ENCODE data around the gene ABHD12B. TPM values are rescaled to one million over a fixed set of nuclear protein-coding genes. Genes with fewer than 3 reads are reported as not detected.

Gene ABHD12B
- total and polyA plus RNA-seq, 2 of the 13 experiments (the other 11 are each of a cell fraction or from before 2014, with no cell fraction given): not detected

DNA sequence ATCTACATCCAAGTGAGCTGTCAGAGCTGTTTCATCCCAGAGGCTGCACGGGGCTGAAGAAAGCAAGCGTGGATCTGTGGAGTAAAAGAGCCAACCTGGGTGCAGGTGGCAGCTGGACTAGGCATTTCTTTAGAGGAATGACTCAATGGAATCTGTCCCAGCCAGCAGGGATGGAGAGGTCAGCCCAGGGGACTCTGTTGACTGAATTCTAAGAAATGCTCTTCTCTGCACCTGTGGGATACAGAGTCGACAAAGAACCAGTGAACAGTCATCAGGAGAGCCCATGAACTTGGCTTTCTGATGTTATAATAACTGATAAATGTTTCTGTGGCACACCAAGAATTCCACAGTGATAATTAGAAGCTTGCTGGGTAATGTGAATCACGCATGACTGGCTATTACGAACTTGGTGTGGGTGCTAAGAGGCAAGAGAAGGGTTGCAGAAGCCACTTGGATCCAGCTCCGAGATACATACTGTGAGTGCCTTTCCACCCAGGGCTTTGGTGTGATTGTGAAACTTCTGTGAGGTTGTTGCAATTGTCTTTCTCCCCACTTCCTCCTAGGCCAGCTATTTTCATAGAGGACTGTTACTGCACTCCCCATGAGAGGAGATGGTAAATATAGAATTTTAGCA lies 56.3 kb downstream of the ABHD12B start (continued):
- TF ChIP-seq PAF1 (CRISPR knock-in tag; IDR thresholded peaks at IDR 0.05) (no peak), IRX3 (CRISPR knock-in tag; IDR thresholded peaks at IDR 0.05; ENCODE audit: borderline replicate concordance, low read depth) (no peak), SIN3B (IDR thresholded peaks at IDR 0.05; ENCODE audit: low read length) (no peak)
- TF ChIP-seq, protein P1, sequence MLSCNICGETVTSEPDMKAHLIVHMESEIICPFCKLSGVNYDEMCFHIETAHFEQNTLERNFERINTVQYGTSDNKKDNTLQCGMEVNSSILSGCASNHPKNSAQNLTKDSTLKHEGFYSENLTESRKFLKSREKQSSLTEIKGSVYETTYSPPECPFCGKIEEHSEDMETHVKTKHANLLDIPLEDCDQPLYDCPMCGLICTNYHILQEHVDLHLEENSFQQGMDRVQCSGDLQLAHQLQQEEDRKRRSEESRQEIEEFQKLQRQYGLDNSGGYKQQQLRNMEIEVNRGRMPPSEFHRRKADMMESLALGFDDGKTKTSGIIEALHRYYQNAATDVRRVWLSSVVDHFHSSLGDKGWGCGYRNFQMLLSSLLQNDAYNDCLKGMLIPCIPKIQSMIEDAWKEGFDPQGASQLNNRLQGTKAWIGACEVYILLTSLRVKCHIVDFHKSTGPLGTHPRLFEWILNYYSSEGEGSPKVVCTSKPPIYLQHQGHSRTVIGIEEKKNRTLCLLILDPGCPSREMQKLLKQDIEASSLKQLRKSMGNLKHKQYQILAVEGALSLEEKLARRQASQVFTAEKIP (CRISPR knock-in tag; IDR thresholded peaks at IDR 0.05; ENCODE audit: borderline replicate concordance): no peak

DNA sequence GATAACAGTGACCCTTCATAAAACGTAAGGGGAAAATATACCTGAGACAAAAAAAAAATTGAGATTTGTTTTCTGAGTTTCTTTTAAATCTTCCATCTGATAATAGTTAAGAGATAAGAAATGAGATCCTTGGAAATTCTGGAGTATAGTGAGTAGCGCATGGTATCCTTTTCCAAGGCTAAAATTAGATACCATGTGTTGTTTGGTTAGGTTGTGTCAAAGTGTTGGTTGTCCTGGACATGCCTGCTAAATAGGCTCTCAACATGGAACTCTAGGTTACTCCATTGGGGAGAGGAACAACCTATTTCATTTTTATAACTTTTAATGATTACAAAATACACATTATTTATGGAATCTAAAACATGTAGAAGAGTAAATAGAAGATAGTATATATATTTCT lies 57.7 kb downstream of the ABHD12B start:
- no TSS peak for BruUV-seq (replicated peaks)
- intact Hi-C loops (cut with micrococcal nuclease; ENCODE audit: unreplicated experiment) (no loop called here), in situ Hi-C loops (cut with HindIII; ENCODE audit: extremely low pct_ligation_motif_present, low pct_unique_long_range_greater_than_20kb) (no loop called here)
- no peaks in the 10 kb centered on the region for H3K27me3 ChIP-seq (ENCODE audit: control insufficient read depth in 1 of 2, insufficient read depth in 2 of 2, low read length in 2 of 2)
- ATAC-seq: no peak
- H3K9me3 ChIP-seq (ENCODE audit: low read length): no peaks in the 10 kb centered on the region
- CTCF ChIA-PET (ENCODE audit: low intra/inter-chr PET ratio, low total read pairs): no interaction called here
- FAIRE-seq: no peak
- TF ChIP-seq NFE2L2 (IDR thresholded peaks at IDR 0.05; ENCODE audit: low read length): no peak
- peaks cover 23 to 55% of the 10 kb centered on the region in 2 experiments for H3K36me3 ChIP-seq (replicated peaks in 1 of 2; ENCODE audit: control insufficient read depth in 1 of 2, insufficient read depth in 2 of 2, low read length in 2 of 2)
- no peaks in the 10 kb centered on the region for H3K79me2 ChIP-seq (ENCODE audit: insufficient read depth, low read length)
- H4K20me1 ChIP-seq (ENCODE audit: insufficient read depth, low read length): no peaks in the 10 kb centered on the region
- H3K27ac ChIP-seq (ENCODE audit: extremely low read length, insufficient read depth, low read length): no peak overlapping the region
- WGBS (ENCODE audit: low lambda C conversion rate): 95% methylated on average over 2 of the region's 2 CpGs
- H3K9ac ChIP-seq (ENCODE audit: insufficient read depth, low read depth, low read length): no peak overlapping the region
- peaks cover 21% of the 10 kb centered on the region for H3K4me1 ChIP-seq (ENCODE audit: insufficient read depth, low read length)
- no peak for DNase-seq (ENCODE audit: low spot score)
- H3K4me3 ChIP-seq (replicated peaks in 1 of 3; ENCODE audit: insufficient read depth in 1 of 3, low read depth in 2 of 3, low read length in 3 of 3): no peak overlapping the region
- no peak overlapping the region for H2AFZ ChIP-seq (ENCODE audit: low read length)
- POLR2A ChIA-PET: no interaction called here
- H3K4me2 ChIP-seq (ENCODE audit: low read depth, low read length): no peak overlapping the region

DNA sequence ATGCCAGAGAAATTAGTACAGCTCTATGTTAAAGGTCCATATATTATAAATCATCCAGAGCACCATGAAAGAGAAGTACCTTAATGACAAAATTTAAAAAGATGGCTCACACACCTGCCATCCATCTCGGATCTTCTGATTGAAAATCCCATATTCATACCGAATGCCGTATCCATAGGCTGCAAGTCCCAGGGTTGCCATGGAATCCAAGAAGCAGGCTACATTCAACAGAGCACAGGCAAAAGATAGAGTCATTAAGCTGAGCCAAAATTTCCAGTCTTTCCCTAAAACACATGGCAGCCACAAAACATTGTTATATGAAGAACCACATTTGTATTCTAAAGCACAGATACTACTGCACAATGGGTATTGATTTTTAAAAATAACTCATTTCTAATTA lies 59.7 kb downstream of the ABHD12B start:
- no peaks in the 10 kb centered on the region for H3K9me3 ChIP-seq (ENCODE audit: low read length)
- FAIRE-seq (no peak), ATAC-seq (no peak), DNase-seq (ENCODE audit: low spot score) (no peak)
- intact Hi-C loops (cut with micrococcal nuclease; ENCODE audit: unreplicated experiment): no loop called here
- peaks cover 20 to 58% of the 10 kb centered on the region in 2 experiments for H3K36me3 ChIP-seq (replicated peaks in 1 of 2; ENCODE audit: control insufficient read depth in 1 of 2, insufficient read depth in 2 of 2, low read length in 2 of 2)
- H3K79me2 ChIP-seq (ENCODE audit: insufficient read depth, low read length): no peaks in the 10 kb centered on the region
- no peak overlapping the region for H3K4me3 ChIP-seq (replicated peaks in 1 of 3; ENCODE audit: insufficient read depth in 1 of 3, low read depth in 2 of 3, low read length in 3 of 3)
- ChIA-PET CTCF (ENCODE audit: low intra/inter-chr PET ratio, low total read pairs) (no interaction called here), POLR2A (no interaction called here)
- H3K4me2 ChIP-seq (ENCODE audit: low read depth, low read length): no peak overlapping the region
- no peak overlapping the region for H3K27ac ChIP-seq (ENCODE audit: extremely low read length, insufficient read depth, low read length)
- no peak for TF ChIP-seq MBNL3 (CRISPR knock-in tag; conservative IDR thresholded peaks at IDR 0.05)
- TF ChIP-seq, protein P2, sequence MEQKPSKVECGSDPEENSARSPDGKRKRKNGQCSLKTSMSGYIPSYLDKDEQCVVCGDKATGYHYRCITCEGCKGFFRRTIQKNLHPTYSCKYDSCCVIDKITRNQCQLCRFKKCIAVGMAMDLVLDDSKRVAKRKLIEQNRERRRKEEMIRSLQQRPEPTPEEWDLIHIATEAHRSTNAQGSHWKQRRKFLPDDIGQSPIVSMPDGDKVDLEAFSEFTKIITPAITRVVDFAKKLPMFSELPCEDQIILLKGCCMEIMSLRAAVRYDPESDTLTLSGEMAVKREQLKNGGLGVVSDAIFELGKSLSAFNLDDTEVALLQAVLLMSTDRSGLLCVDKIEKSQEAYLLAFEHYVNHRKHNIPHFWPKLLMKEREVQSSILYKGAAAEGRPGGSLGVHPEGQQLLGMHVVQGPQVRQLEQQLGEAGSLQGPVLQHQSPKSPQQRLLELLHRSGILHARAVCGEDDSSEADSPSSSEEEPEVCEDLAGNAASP (CRISPR knock-in tag; IDR thresholded peaks at IDR 0.05; ENCODE audit: borderline replicate concordance): no peak
- TF ChIP-seq FLYWCH1 (CRISPR knock-in tag; IDR thresholded peaks at IDR 0.05): no peak
- no peak for TF ChIP-seq ZSCAN21 (CRISPR knock-in tag; IDR thresholded peaks at IDR 0.05; ENCODE audit: borderline replicate concordance)
- no peak for TF ChIP-seq ZFYVE20 (CRISPR knock-in tag; IDR thresholded peaks at IDR 0.05; ENCODE audit: borderline replicate concordance, low read depth)
- no peak for TF ChIP-seq MLLT10 (CRISPR knock-in tag; IDR thresholded peaks at IDR 0.05)
- TF ChIP-seq, protein P3, sequence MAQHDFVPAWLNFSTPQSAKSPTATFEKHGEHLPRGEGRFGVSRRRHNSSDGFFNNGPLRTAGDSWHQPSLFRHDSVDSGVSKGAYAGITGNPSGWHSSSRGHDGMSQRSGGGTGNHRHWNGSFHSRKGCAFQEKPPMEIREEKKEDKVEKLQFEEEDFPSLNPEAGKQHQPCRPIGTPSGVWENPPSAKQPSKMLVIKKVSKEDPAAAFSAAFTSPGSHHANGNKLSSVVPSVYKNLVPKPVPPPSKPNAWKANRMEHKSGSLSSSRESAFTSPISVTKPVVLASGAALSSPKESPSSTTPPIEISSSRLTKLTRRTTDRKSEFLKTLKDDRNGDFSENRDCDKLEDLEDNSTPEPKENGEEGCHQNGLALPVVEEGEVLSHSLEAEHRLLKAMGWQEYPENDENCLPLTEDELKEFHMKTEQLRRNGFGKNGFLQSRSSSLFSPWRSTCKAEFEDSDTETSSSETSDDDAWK (CRISPR knock-in tag; IDR thresholded peaks at IDR 0.05): no peak
- TF ChIP-seq RELA (CRISPR knock-in tag; IDR thresholded peaks at IDR 0.05): no peak
- no peaks in the 10 kb centered on the region for H3K27me3 ChIP-seq (ENCODE audit: control insufficient read depth in 1 of 2, insufficient read depth in 2 of 2, low read length in 2 of 2)
- no peak overlapping the region for H3K9ac ChIP-seq (ENCODE audit: insufficient read depth, low read depth, low read length)
- H4K20me1 ChIP-seq (ENCODE audit: insufficient read depth, low read length): peaks cover 7% of the 10 kb centered on the region; the same call in 1 of the 2 replicates
- 100% methylated on average over 3 of the region's 3 CpGs for WGBS (ENCODE audit: low lambda C conversion rate)
- in situ Hi-C loops (cut with HindIII; ENCODE audit: extremely low pct_ligation_motif_present, low pct_unique_long_range_greater_than_20kb): no loop called here
- no TSS peak for BruUV-seq (replicated peaks)
- H2AFZ ChIP-seq (ENCODE audit: low read length): no peak overlapping the region
- H3K4me1 ChIP-seq (ENCODE audit: insufficient read depth, low read length): peaks cover 28% of the 10 kb centered on the region
